HCT116 (cell line): Measurements from ENCODE around the gene FAM204A.

Experiments used
- CBX3 ChIP-seq: IDR thresholded peaks from 2 replicates; pipeline ENCODE4 v1.6.1; 2012; ENCODE audit warnings: low read depth
- CEBPB ChIP-seq: IDR thresholded peaks from 2 replicates; pipeline ENCODE4 v1.6.1; 2012; ENCODE audit warnings: low read depth
- EZH2 ChIP-seq: fragments of 200-600 bp; sonication (generic); IDR thresholded peaks from 2 replicates; pipeline ENCODE4 v1.6.1; 2017; ENCODE audit warnings: antibody characterized with exemption, mixed run types
- JUND ChIP-seq: IDR thresholded peaks from 2 replicates; pipeline ENCODE4 v1.6.1; 2012
- POLR2A ChIP-seq: IDR thresholded peaks from 2 replicates; pipeline ENCODE4 v1.7.0; 2011; ENCODE audit warnings: borderline replicate concordance; ENCODE audit not compliant: insufficient read depth, insufficient read length; ENCODE audit errors: extremely low read depth
- POLR2AphosphoS5 ChIP-seq: IDR thresholded peaks from 2 replicates; pipeline ENCODE4 v1.6.1; 2011; ENCODE audit warnings: mild to moderate bottlenecking, low read depth, low read length, moderate library complexity
- SIN3A ChIP-seq: IDR thresholded peaks from 2 replicates; pipeline ENCODE4 v1.6.1; 2012; ENCODE audit warnings: low read depth
- SP1 ChIP-seq: IDR thresholded peaks from 2 replicates; pipeline ENCODE4 v1.6.1; 2012; ENCODE audit warnings: low read depth
- TCF7L2 ChIP-seq: IDR thresholded peaks from 2 replicates; pipeline ENCODE4 v1.7.0; 2011; ENCODE audit warnings: borderline replicate concordance, inconsistent platforms; ENCODE audit not compliant: insufficient read depth, insufficient read length; ENCODE audit errors: extremely low read depth
- ZFX ChIP-seq: fragments of 450-650 bp; IDR thresholded peaks from 2 replicates; pipeline ENCODE4 v1.6.1; 2017
- TF ChIP-seq, protein P1 (sequence below), 3 experiments: fragments of 200-600 bp in 1 of 3; sonication (generic) in 1 of 3; IDR thresholded peaks in 2 of 3; conservative IDR thresholded peaks in 1 of 3; 2 replicates each; pipeline ENCODE4 v1.5.1; 2012 to 2017; ENCODE audit warnings: low read depth in 2 of 3, low read length in 2 of 3, antibody characterized with exemption in 1 of 3, borderline replicate concordance in 1 of 3, control low read depth in 1 of 3, mild to moderate bottlenecking in 1 of 3, mixed read lengths in 1 of 3, mixed run types in 1 of 3, moderate library complexity in 1 of 3; ENCODE audit not compliant: insufficient read depth in 1 of 3
- TF ChIP-seq, protein P2 (sequence below): IDR thresholded peaks from 2 replicates; pipeline ENCODE4 v1.6.1; 2012

- TF ChIP-seq, protein P1, sequence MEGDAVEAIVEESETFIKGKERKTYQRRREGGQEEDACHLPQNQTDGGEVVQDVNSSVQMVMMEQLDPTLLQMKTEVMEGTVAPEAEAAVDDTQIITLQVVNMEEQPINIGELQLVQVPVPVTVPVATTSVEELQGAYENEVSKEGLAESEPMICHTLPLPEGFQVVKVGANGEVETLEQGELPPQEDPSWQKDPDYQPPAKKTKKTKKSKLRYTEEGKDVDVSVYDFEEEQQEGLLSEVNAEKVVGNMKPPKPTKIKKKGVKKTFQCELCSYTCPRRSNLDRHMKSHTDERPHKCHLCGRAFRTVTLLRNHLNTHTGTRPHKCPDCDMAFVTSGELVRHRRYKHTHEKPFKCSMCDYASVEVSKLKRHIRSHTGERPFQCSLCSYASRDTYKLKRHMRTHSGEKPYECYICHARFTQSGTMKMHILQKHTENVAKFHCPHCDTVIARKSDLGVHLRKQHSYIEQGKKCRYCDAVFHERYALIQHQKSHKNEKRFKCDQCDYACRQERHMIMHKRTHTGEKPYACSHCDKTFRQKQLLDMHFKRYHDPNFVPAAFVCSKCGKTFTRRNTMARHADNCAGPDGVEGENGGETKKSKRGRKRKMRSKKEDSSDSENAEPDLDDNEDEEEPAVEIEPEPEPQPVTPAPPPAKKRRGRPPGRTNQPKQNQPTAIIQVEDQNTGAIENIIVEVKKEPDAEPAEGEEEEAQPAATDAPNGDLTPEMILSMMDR (IDR thresholded peaks at IDR 0.05 in 2 of 3, conservative IDR thresholded peaks at IDR 0.05 in 1 of 3; ENCODE audit: borderline replicate concordance in 1 of 3, insufficient read depth in 1 of 3, low read depth in 2 of 3, low read length in 2 of 3), result no peak
- TF ChIP-seq SIN3A (no peak), POLR2A (no peak), JUND (no peak), ZFX (no peak), POLR2AphosphoS5 (no peak), SP1 (no peak), TCF7L2 (no peak), EZH2 (no peak), CEBPB (no peak), CBX3 (no peak)
- TF ChIP-seq, protein P2, sequence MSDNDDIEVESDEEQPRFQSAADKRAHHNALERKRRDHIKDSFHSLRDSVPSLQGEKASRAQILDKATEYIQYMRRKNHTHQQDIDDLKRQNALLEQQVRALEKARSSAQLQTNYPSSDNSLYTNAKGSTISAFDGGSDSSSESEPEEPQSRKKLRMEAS, result no peak
These were observed 41.1 kb upstream of the FAM204A start for GRCh38 chr10:118383063-118383689.
